DMS114 treated with DMSO at 0.1 percent for 48 hours (cell line): ENCODE measurements around the gene ZNF728.
"Not testable (repeated sequence)": the region's sequence is repeated elsewhere in the genome, so short reads cannot be mapped to it uniquely, and the experiment has no call there.

ENCODE experiments used
- DNase-seq: peaks from one replicate; lab custom pipeline; 2025; ENCODE audit not compliant: unreplicated experiment; lab: John Stamatoyannopoulos, UW

The ZNF728 gene

DNA sequence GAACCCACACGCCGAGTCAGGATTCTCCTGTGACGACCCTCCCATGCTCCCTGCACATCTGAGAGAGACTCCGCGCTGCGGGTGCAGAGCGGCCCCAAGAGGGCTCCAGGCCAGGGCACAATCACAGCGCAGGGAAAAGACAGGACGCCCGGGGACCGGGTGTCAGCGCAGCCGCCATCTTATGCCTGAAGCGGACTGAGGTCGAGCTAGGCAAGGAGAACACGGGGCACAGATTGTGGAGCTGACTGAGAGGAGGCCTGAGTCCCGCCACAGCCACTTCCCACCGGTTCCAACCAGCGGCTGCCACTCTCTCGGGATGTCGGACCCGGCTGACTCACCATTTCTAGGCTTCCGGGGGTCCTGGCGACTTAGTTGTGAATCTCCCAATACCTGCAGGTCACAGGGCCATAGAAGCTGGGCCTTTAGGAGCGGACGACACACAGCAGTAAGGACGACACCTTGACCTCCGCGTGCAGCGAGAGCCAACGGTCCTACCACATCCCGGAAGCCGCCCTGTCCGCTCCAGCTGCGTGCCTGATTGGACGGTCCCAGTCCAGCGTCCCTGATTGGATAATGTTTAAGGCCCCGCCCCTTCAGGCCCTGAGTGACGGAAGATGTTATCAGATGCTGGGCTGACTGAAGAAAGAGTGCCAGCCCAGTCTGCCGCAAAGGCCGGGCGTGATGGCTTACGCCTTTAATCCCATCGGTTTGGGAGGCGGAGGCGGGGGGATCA lies at the start of gene ZNF728:
TSS of gene ZNF728 (minus strand) at position 487 of the 733 bp plus-strand sequence. CDS start at position 341, 146 bp downstream.
- DNase-seq, result no peak

DNA sequence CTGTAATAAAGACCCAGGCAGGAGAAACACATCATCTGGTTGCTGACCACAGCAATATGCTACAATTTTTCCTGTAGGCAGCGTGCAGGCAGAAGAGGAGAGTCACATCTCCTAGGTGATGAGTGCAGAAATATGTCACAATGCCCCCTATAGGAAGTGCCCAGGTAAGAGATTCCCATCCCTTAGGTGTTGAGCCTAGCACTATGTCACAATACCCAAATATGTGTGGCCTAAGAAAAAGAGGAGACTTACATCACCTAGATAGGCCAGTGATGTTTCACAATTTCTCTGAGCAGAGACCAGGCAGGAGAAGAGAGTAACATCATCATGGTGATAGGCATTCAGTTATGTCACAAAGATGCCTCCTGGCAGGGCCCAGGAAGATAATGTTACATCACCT lies 49.4 kb upstream of the ZNF728 start:
- no peak for DNase-seq

DNA sequence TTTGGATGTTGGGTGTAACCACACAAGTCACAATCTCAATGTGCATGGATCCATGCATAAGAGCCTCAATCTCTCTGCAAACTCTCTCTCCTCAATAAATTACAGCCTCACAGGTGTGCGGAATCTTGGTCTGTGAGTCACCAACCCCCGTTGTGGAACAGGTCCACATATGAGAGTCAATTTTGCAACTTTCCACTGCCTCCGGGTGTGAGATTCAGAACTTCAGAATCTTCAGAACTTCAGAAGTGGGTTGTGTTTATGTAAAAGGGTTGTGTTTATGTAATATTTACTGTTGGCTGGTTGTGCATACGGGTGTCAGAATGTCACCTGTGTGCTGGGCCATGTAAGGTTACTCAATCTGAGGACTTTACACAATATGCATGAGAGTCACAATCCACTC lies 46.3 kb upstream of the ZNF728 start:
- DNase-seq, result no peak

DNA sequence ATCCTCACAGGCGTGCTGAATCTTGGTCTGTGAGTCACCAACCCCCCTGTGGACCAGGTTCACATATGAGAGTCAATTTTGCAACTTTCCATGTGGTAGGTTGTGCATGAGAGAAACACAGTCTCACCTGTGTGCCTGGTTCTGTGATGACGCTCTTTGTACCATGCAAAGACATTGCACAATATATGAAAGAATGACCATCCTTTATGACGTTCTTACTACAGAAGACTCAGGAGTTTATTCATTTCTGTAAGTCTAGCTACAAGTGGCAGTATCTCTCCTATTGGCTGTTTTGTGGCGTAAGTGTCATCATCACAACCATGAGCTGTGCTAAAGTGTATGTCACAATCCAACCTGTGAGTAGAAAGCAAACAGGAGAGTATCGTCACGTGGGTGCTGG lies 43.8 kb upstream of the ZNF728 start:
- DNase-seq, result no peak

DNA sequence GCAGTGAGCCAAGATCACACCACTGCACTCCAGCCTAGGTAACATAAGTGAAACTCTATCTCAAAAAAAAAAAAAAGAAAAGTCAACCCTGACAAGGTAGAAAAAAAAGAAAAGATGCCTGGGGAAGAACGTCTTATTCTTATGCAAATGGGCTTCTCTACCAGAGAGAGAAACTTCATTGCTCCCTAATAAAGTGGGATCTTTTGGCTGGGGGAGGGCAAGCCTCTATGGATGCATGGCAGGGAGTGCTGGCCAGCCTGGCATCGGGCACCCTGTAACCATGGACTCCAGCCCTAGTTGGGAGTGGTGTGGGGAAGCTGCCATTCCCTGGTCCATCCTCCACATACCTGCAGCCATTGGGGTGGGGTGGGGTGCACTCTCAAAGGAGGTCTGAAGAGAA lies 30.7 kb upstream of the ZNF728 start:
- DNase-seq, result no peak

DNA sequence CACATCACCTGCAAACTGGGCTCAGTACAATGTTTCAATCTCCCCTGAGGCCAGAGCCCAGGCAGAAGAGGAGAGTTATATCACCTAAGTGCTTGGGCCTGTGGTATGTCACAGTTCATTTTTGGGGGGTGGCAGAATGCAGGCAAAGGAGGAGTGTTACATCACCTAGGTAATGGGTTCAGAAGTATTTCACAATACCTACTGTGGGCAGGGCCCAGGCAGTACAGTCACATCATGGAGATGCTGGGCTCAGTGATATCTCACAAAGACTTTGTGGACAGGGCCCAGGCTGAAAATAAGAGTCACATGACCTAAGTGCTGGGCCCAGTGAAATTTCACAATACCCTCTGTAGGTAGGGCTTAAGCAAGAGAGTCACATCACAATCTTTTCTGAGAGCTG lies 12.7 kb upstream of the ZNF728 start:
- DNase-seq, result no peak

DNA sequence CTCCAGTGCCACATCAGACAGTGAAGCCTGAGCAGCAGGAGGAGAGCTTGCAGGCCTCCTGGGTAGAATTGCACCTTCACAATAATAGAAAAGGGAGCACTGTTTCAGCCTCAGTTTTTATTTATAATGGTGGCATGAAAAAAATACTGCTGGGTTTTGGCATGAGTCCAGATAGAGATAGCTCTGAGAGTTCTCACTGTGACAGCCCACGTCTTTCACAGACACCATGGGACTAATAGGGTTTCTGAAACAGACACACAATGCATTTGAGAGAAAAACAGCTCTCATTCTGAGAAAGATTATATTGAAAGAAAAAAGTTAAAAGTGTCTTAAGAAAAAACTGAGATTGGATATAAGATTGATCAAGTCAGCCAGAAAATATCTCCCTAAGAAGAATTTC lies 8.0 kb downstream of the ZNF728 start:
- DNase-seq, result not testable (repeated sequence)

DNA sequence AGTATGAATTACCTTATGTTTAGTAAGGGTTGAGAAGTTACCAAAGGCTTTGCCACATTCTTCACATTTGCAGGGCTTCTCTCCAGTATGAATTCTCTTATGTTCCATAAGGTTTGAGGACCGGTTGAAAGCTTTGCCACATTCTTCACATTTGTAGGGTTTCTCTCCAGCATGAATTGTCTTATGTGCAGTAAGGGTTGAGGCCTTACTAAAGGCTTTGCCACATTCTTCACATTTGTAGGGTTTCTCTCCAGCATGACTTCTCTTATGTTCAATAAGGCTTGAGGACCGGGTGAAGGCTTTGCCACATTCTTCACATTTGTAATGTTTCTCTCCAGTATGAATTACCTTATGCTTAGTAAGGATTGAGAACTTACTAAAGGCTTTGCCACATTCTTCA lies 26.7 kb downstream of the ZNF728 start:
- no peak for DNase-seq

DNA sequence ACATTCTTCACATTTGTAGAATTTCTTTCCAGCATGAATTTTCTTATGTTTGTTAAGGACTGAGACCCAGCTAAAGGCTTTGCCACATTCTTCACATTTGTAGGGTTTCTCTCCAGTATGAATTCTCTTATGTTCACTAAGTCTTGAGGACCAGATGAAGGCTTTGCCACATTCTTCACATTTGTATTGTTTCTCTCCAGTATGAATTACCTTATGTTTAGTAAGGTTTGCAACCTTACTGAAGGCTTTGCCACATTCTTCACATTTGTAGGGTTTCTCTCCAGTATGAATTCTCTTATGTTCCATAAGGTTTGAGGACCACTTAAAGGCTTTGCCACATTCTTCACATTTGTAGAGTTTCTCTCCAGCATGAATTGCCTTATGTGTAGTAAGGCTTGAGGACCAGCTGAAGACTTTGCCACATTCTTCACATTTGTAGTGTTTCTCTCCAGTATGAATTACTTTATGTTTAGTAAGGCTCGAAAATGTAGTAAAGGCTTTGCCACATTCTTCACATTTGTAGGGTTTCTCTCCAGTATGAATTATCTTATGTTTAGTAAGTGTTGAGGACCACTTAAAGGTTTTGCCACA lies 27.3 kb downstream of the ZNF728 start:
- not testable (repeated sequence) for DNase-seq

DNA sequence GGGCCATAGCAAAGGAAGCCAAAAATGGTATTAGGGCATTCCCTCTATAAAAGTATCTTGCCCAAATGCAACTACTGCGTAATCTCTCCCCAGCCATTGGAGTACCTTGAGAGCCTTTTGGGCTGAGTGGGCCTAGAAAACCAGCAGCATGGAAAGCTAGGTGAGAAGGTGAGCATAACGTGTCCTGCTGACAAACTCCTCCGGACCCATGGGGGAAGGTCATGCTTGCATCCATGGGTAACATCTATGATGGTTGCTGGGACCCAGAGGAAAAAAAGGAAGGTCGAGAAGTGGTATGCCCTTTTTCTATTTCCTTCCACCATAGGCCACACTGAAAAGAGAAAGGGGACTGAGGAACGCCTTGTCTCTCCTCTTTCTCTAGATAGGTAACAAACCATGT lies 57.4 kb downstream of the ZNF728 start:
- DNase-seq, result no peak

DNA sequence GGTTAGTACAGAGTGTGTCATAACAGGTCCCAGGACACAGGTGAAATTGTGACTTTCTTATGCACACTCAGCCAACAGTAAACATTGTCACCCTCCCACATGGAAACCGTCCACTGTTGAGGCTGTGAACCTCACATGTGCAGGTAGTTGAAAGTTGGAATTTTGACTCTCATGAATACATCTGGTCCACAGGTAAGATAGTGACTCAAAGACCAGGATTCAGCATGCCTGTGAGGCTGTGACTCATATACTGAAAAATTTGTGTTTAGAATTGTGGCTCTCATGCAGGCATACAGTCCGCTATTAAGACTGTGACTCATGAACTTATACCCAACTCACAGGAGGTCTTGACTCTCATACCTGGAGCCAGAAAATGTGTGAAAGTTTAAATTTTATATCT lies 67.8 kb downstream of the ZNF728 start:
- no peak for DNase-seq

DNA sequence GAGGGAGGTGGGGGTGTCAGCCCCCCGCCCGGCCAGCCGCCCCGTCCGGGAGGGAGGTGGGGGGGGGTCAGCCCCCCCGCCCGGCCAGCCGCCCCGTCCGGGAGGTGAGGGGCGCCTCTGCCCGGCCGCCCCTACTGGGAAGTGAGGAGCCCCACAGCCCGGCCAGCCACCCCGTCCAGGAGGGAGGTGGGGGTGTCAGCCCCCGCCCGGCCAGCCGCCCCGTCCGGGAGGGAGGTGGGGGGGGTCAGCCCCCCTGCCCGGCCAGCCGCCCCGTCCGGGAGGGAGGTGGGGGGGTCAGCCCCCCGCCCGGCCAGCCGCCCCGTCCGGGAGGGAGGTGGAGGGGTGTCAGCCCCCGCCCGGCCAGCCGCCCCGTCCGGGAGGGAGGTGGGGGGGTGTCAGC lies 75.4 kb downstream of the ZNF728 start:
- not testable (repeated sequence) for DNase-seq

DNA sequence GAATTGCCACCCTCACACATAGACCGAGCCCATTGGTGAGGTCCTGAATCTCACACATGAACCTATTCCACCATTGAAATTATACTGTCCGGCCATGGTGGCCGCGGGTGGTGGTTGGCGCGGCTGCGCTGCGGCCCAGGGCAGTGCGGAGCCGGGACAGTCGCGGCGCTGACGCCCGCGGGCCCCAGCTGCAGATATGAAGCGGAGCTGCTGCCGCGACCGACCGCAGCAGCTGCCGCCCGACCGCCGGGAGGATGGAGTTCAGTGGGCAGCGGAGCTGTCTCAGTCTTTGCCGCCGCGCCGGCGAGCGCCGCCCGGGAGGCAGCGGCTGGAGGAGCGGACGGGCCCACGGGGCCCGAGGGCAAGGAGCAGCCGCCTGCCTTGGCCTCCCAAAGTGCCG lies 77.8 kb downstream of the ZNF728 start:
- not testable (repeated sequence) for DNase-seq
